ENCODE data around the gene PCMTD2. TPM values are rescaled to one million over a fixed set of nuclear protein-coding genes. Genes with fewer than 3 reads are reported as not detected.

Gene PCMTD2
- total RNA-seq, 4 donors from 2014 or later, result 36.5 to 54.8 (median 44.5) TPM

- Histone ChIP-seq H3K27me3 (peaks cover 0 to 4% (median 0%) of the 10 kb centered on the region in 4 donors), H3K4me1 (peaks cover 29 to 49% (median 36%) of the 10 kb centered on the region in 4 donors), H3K4me3 (no peak overlapping the region), H3K36me3 (no peaks in the 10 kb centered on the region), H3K27ac (replicated peaks in 1 of 4) (no peak overlapping the region), H3K9me3 (no peaks in the 10 kb centered on the region)
- no peak for TF ChIP-seq POLR2AphosphoS5 (IDR thresholded peaks at IDR 0.05)
- no peak for TF ChIP-seq CTCF (IDR thresholded peaks at IDR 0.05)
- no peak for TF ChIP-seq POLR2A (IDR thresholded peaks at IDR 0.05; ENCODE audit: low read depth)
- TF ChIP-seq EP300 (IDR thresholded peaks at IDR 0.05), result no peak
- WGBS, result 65% methylated on average over 6 of the region's 6 CpGs
- DNase-seq (ENCODE audit: extremely low spot score), result no peak
- intact Hi-C loops (cut with DNase I), result no loop called here
Observed at GRCh38 chr20:64214952-64215351, 40.6 kb upstream of the PCMTD2 start.

- Histone ChIP-seq H3K36me3 (no peaks in the 10 kb centered on the region), H3K4me1 (peaks cover 29 to 49% (median 36%) of the 10 kb centered on the region in 4 donors), H3K27me3 (peaks cover 0 to 6% (median 0%) of the 10 kb centered on the region in 4 donors), H3K9me3 (no peaks in the 10 kb centered on the region), H3K4me3 (no peak overlapping the region), H3K27ac (replicated peaks in 1 of 4) (no peak overlapping the region)
- 22% methylated on average over 3 of the region's 3 CpGs for WGBS
- TF ChIP-seq CTCF (IDR thresholded peaks at IDR 0.05) (no peak), POLR2A (IDR thresholded peaks at IDR 0.05; ENCODE audit: low read depth) (no peak), EP300 (IDR thresholded peaks at IDR 0.05) (no peak), POLR2AphosphoS5 (IDR thresholded peaks at IDR 0.05) (no peak)
- intact Hi-C loops (cut with DNase I), result no loop called here
- no peak for DNase-seq (ENCODE audit: extremely low spot score)
Observed at GRCh38 chr20:64216036-64216435, 39.5 kb upstream of the PCMTD2 start.

GRCh38 chr20:64216910-64217309, 38.6 kb upstream of the PCMTD2 start:
- DNase-seq (ENCODE audit: extremely low spot score), result no peak
- Histone ChIP-seq H3K9me3 (no peaks in the 10 kb centered on the region), H3K36me3 (no peaks in the 10 kb centered on the region), H3K27me3 (peaks cover 0 to 6% (median 0%) of the 10 kb centered on the region in 4 donors), H3K4me1 (peaks cover 29 to 47% (median 35%) of the 10 kb centered on the region in 4 donors), H3K27ac (replicated peaks in 1 of 4) (no peak overlapping the region), H3K4me3 (no peak overlapping the region)
- WGBS, result 96% methylated on average over 11 of the region's 11 CpGs
- TF ChIP-seq POLR2AphosphoS5 (IDR thresholded peaks at IDR 0.05), result no peak
- TF ChIP-seq EP300 (IDR thresholded peaks at IDR 0.05), result no peak
- TF ChIP-seq CTCF (IDR thresholded peaks at IDR 0.05), result no peak
- no peak for TF ChIP-seq POLR2A (IDR thresholded peaks at IDR 0.05; ENCODE audit: low read depth)
- intact Hi-C loops (cut with DNase I), result no loop called here

GRCh38 chr20:64217539-64218221, 37.9 kb upstream of the PCMTD2 start:
- Histone ChIP-seq H3K27me3 (peaks cover 0 to 6% (median 0%) of the 10 kb centered on the region in 4 donors), H3K36me3 (no peaks in the 10 kb centered on the region), H3K9me3 (no peaks in the 10 kb centered on the region), H3K27ac (replicated peaks in 1 of 4) (no peak overlapping the region), H3K4me1 (peaks cover 23 to 39% (median 32%) of the 10 kb centered on the region in 4 donors), H3K4me3 (no peak overlapping the region)
- intact Hi-C loops (cut with DNase I), result no loop called here
- TF ChIP-seq POLR2A (IDR thresholded peaks at IDR 0.05; ENCODE audit: low read depth) (no peak), CTCF (IDR thresholded peaks at IDR 0.05) (no peak), EP300 (IDR thresholded peaks at IDR 0.05) (no peak)
- no peak for DNase-seq (ENCODE audit: extremely low spot score)
- WGBS, result 77% methylated on average over 12 of the region's 13 CpGs
